NT2/D1 (cell line): ENCODE data around the gene PRKAG2.
"Not testable (repeated sequence)": the region's sequence is repeated elsewhere in the genome, so short reads cannot be mapped to it uniquely, and the experiment has no call there.

ENCODE experiments used
- DNase-seq: peaks from one replicate; pipeline ENCODE4 v3.0.0-alpha.2; 2011; ENCODE audit warnings: low read depth, low spot score
- H3K27me3 ChIP-seq: 2 replicates; pipeline ENCODE4 v1.6.0; 2011; ENCODE audit warnings: mild to moderate bottlenecking; ENCODE audit not compliant: insufficient read length, insufficient read depth
- H3K36me3 ChIP-seq: 2 replicates; pipeline ENCODE4 v1.6.1; 2011; ENCODE audit warnings: mild to moderate bottlenecking, low read length, mixed read lengths; ENCODE audit not compliant: insufficient read depth, insufficient read length
- H3K4me1 ChIP-seq: 2 replicates; pipeline ENCODE4 v1.5.1; 2011; ENCODE audit not compliant: insufficient read depth, insufficient read length
- H3K4me3 ChIP-seq: 2 replicates; pipeline ENCODE4 v1.5.1; 2011; ENCODE audit warnings: low read depth; ENCODE audit not compliant: insufficient read length
- H3K9ac ChIP-seq: 2 replicates; pipeline ENCODE4 v1.6.0; 2011; ENCODE audit warnings: low read depth; ENCODE audit not compliant: insufficient read length
- H3K9me3 ChIP-seq: 2 replicates; pipeline ENCODE4 v1.5.1; 2011; ENCODE audit warnings: mild to moderate bottlenecking, low read length; ENCODE audit not compliant: insufficient read depth
- SUZ12 ChIP-seq: IDR thresholded peaks from 2 replicates; pipeline ENCODE4 v1.6.1; 2011; ENCODE audit not compliant: insufficient read length, insufficient read depth; ENCODE audit errors: extremely low read depth
- YY1 ChIP-seq: IDR thresholded peaks from 2 replicates; pipeline ENCODE4 v1.6.1; 2011; ENCODE audit not compliant: insufficient read length, insufficient read depth
- ZNF274 ChIP-seq: IDR thresholded peaks from 2 replicates; pipeline ENCODE4 v1.6.1; 2011; ENCODE audit warnings: mild to moderate bottlenecking, low read depth, low read length

PRKAG2 gene

DNA sequence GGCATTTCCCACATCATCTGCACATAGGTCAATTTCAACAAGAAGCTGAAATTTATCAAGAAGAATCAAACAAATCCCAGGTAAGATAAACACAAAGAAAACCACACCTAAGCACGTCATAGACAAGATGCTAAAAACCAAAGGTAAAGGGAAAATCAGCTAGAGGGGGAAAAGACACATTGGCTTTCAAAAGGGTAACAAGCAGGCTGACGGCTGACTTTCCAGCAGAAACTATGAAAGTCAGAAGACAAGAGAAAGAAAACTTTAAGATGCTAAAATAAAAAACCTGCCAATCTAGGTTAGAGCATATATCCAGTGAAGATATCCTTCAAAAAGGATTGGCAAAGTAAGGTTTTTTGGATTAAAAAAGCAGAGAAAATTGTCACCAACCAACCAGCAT is 297.3 kb downstream of the PRKAG2 start:
- no peaks in the 10 kb centered on the region for H3K4me1 ChIP-seq
- TF ChIP-seq SUZ12: no peak
- no peak for TF ChIP-seq YY1
- no peak for TF ChIP-seq ZNF274
- H3K36me3 ChIP-seq: no peaks in the 10 kb centered on the region
- H3K9ac ChIP-seq: no peak overlapping the region
- no peak for DNase-seq
- no peaks in the 10 kb centered on the region for H3K27me3 ChIP-seq
- peaks cover 14% of the 10 kb centered on the region; the same call in 1 of the 2 replicates for H3K9me3 ChIP-seq
- H3K4me3 ChIP-seq: no peak overlapping the region

DNA sequence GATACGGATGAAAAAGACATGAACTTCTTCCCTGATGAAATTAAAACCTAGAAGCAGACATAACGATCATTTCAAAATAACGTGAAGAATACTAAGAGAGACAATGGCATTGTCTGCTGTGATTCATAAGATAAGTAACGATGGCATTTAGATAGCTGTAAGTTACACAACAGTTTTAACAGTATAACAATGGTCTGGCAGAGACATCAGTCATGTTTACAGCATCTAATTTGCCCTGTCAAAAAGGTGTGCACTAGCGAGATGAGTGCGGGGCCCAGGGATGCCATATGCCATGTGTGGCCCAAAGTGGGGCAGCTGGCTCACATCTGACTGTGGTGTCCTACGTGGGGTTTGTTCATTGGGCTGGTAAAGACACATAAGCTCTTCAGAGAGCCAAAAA is 301.5 kb downstream of the PRKAG2 start:
- Histone ChIP-seq H3K27me3 (no peaks in the 10 kb centered on the region), H3K36me3 (no peaks in the 10 kb centered on the region), H3K4me1 (no peaks in the 10 kb centered on the region), H3K9me3 (peaks cover 14% of the 10 kb centered on the region; the same call in 1 of the 2 replicates), H3K9ac (no peak overlapping the region), H3K4me3 (no peak overlapping the region)
- no peak for DNase-seq
- TF ChIP-seq ZNF274 (no peak), YY1 (no peak), SUZ12 (no peak)

DNA sequence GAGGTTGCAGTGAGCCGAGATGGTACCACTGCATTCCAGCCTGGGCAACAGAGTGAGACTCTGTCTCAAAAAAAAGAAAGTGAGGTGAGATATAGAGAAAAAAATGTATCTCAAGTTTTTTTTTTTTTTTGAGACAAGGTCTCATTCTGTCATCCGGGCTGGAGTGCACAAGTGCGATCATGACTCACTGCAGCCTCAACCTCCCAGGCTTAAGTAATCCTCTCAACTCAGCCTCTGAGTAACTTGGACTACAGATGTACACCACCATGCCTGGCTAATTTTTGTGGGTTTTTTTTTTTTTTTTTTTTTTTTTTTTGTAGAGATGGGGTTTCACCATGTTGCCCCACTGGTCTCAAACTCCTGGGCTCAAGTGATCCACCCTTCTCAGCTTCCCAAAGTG is 303.9 kb downstream of the PRKAG2 start:
- H3K27me3 ChIP-seq, DNase-seq, H3K36me3 ChIP-seq, H3K4me1 ChIP-seq, H3K9ac ChIP-seq, H3K4me3 ChIP-seq, H3K9me3 ChIP-seq: not testable (repeated sequence)

DNA sequence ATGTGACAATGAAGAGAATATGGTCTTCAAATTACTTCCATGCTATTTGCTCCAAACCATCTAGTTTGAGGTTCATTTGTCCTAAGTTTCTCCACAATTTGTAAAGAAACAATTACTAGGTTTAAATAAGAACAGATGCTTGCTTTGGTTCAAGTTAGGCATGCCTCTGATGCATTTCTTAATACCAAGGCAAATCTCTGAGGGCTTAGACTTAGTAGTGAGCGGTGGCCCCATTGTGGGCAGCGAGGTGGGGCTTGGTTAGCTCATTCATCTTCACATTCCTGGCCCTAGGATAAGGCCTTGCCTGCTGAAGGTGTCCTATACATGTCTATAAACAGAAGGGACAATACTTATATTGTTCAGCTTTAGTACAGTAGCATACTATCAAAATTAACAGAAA is 304.8 kb downstream of the PRKAG2 start:
- no peaks in the 10 kb centered on the region for H3K27me3 ChIP-seq
- TF ChIP-seq SUZ12 (no peak), ZNF274 (no peak), YY1 (no peak)
- no peak for DNase-seq
- H3K4me1 ChIP-seq: no peaks in the 10 kb centered on the region
- H3K9ac ChIP-seq: no peak overlapping the region
- H3K4me3 ChIP-seq: no peak overlapping the region
- peaks cover 8% of the 10 kb centered on the region for H3K36me3 ChIP-seq
- H3K9me3 ChIP-seq: no peaks in the 10 kb centered on the region

DNA sequence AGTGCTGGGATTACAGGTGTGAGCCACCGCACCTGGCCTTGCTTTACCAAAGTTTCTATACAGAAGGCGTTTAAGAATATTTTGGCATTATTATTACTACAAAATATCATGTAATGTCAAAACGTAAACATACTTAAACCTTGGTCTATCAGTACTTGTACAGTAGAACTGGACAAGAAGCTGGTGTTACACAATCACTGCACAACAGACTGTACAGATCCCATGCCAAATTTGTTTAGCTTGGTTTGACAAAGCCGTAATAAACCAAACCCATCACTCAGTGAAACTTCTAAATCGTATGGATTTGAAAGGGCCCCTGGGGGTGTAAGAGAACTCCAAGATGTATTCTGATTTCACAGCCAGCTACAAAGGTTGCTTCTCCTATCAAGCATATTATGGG is 305.4 kb downstream of the PRKAG2 start:
- H3K27me3 ChIP-seq: no peaks in the 10 kb centered on the region
- H3K9ac ChIP-seq: no peak overlapping the region
- no peaks in the 10 kb centered on the region for H3K4me1 ChIP-seq
- H3K4me3 ChIP-seq: no peak overlapping the region
- H3K36me3 ChIP-seq: peaks cover 8% of the 10 kb centered on the region
- H3K9me3 ChIP-seq: no peaks in the 10 kb centered on the region
- no peak for DNase-seq
- TF ChIP-seq ZNF274 (no peak), SUZ12 (no peak), YY1 (no peak)

DNA sequence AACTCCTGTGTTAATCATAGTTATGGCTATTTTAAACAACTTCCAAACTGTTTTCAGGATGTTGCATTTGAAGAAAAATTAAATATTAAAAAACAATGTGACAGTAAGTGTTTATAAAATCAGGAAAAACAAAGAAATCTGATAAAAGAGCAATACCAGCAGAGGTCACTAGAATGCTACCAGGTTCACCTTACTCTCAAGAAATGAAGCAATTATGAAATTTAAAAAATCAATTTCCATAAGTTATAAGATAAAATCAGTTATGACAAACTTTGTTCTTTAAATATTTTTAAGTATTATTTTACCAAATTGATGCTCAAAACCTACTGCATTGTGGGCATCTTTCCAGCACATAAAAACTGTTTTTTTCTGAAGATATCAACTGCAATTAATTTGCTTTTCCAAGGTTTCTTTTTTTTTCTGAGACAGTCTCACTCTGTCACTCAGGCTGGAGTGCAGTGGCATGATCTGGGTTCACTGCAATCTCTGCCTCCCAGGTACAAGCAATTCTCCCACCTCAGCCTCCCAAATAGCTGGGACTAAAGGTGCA is 306.5 kb downstream of the PRKAG2 start:
- Histone ChIP-seq H3K9ac (no peak overlapping the region), H3K4me3 (no peak overlapping the region), H3K27me3 (no peaks in the 10 kb centered on the region), H3K4me1 (no peaks in the 10 kb centered on the region), H3K36me3 (peaks cover 12% of the 10 kb centered on the region), H3K9me3 (no peaks in the 10 kb centered on the region)
- TF ChIP-seq YY1 (no peak), ZNF274 (no peak), SUZ12 (no peak)
- no peak for DNase-seq

DNA sequence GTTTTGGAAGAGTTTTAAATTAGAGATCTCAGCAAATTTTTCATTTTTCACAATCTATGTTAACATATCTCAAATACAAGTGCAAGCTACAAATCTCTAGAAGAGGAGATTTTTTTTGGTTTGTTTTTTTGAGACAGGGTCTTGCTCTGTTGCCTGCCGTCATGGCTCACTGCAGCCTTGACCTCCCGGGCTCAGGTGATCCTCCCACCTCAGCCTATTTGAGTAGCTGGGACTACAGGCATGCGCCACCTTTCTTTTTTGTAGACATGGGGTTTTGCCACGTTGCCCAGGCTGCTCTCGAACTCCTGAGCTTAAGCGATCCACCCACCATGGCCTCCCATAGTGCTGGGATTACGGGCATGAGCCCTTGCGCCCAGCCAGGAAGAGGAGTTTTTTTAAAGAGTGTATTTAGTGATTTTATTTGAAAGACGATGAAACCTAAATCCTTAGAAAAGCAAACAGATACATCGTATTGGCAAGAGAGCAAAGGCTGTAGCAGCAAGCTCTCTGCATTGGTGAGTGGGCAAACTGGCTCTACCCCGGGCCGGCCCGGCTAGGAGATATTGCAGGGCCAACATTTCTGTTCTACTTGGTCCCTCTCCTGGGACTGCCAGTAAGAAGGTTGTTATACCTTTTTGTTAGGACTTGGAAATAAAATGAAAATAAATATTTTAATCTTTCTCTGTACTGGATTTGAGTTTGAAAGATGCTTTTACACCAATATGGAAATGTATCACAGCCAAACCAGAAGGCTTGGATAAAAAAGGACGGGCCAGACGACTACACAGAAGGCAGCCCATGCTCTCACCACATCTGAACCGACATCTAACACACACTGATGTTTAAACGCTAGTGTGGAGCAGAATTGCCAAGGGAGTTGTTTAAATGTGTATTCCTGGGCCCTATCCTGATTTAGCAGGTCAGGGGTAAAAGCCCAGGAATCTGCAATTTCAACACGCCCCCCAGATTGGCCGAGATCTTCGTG is 307.7 kb downstream of the PRKAG2 start:
- DNase-seq: no peak
- Histone ChIP-seq H3K4me1 (no peaks in the 10 kb centered on the region), H3K27me3 (no peaks in the 10 kb centered on the region), H3K9me3 (no peaks in the 10 kb centered on the region), H3K9ac (no peak overlapping the region), H3K4me3 (no peak overlapping the region), H3K36me3 (peaks cover 19% of the 10 kb centered on the region)
- no peak for TF ChIP-seq YY1
- TF ChIP-seq SUZ12: no peak
- no peak for TF ChIP-seq ZNF274

DNA sequence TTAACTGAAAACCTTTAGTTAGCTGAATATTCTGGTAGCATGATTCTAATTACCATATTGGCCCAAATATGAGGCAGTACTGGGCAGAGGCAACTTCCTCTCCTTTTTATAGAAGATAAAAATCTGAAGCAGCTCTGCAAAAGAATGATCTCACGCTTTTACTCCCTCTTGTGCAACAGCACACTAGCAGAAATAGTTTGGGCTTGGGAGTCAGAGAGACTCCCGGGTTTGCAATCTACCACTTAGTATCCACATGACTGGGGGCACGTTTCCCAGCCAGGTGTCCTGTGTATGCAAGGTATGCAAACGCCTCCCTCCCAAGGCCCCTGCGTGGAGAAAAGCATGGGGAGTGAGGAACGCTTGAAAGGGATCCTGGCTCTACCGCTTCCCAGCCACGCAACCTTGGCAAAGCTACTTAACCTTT is 310.0 kb downstream of the PRKAG2 start:
- no peaks in the 10 kb centered on the region for H3K4me1 ChIP-seq
- no peaks in the 10 kb centered on the region for H3K27me3 ChIP-seq
- no peaks in the 10 kb centered on the region for H3K9me3 ChIP-seq
- DNase-seq: no peak
- H3K4me3 ChIP-seq: no peak overlapping the region
- H3K36me3 ChIP-seq: peaks cover 28% of the 10 kb centered on the region
- H3K9ac ChIP-seq: no peak overlapping the region
- TF ChIP-seq ZNF274: no peak
- no peak for TF ChIP-seq YY1
- TF ChIP-seq SUZ12: no peak
